GM19468 (cell line): ENCODE measurements around the gene SIM2.

Experiments
- ATAC-seq: cut with Tn5 transposase; IDR thresholded peaks from one replicate; pipeline ENCODE4 v1.9.1; 2021; ENCODE audit warnings: mild to moderate bottlenecking, moderate library complexity, moderate number of reproducible peaks; ENCODE audit not compliant: unreplicated experiment; ENCODE audit errors: extremely low read depth

The SIM2 gene

DNA sequence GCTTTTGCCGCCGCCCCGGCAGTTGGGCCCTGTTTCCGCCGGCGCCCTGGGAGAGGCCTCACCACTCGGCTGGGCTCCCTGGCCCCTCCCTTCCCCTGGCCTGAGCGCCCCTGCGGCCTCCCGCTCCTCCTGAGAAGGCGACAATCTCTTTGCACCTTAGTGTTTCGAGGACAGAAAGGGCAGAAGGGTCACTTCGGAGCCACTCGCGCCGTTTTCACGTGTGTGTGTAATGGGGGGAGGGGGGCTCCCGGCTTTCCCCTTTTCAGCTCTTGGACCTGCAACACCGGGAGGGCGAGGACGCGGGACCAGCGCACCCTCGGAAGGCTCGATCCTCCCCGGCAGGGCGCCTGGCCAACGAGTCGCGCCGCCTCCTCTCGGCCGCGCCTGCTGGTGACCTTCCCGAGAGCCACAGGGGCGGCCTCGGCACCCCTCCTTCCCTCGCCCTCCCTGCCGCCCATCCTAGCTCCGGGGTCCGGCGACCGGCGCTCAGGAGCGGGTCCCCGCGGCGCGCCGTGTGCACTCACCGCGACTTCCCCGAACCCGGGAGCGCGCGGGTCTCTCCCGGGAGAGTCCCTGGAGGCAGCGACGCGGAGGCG, 432 bp upstream of the SIM2 start:
- no peak for ATAC-seq

DNA sequence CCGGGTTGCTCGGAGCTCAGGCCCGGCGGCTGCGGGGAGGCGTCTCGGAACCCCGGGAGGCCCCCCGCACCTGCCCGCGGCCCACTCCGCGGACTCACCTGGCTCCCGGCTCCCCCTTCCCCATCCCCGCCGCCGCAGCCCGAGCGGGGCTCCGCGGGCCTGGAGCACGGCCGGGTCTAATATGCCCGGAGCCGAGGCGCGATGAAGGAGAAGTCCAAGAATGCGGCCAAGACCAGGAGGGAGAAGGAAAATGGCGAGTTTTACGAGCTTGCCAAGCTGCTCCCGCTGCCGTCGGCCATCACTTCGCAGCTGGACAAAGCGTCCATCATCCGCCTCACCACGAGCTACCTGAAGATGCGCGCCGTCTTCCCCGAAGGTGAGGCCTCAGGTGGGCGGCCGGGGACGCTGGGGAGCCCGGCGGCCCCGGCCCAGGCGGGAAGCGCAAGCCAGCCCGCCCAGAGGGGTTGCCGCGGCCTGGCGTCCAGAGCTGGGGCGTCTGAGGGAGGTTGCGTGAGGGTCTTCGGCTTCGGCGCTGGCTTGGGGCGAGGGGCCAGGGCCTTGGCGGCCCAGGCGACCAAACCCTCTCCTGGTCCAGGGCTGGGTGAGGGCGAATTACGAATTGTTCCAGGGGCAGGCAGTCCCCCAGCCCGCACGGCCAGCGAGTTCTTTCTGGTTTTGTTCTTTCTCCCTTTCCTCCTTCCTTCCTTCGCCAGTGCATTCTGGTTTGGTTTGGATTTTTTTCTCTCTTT, 805 bp downstream of the SIM2 start:
- ATAC-seq: no peak

DNA sequence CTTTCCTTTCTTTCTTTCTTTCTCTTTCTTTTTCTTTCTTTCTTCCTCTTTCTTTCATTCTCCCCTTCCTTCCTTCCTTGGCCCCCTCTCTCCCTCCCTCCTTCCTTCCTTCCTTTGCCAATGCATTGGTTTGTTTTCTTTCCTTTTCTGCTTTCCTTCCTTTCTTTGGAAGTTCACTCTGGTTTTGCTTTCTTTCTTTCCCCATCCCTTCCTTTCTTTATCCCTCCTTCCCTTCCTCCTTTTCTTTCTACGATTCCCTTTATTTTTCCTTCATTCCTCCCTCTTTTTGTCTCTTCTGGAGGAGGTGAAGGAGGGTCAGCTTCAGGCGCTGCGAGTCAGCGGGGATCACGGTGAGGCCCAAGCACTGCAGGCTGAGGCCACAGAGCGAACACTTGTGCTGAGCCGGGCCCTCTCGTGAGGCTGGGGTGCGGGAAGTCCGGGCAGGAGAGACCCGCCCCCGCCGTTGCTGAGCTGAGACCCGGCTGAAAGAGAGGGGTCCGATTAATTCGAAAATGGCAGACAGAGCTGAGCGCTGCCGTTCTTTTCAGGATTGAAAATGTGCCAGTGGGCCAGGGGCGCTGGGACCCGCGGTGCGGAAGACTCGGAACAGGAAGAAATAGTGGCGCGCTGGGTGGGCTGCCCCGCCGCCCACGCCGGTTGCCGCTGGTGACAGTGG, 1.5 kb downstream of the SIM2 start:
- no peak for ATAC-seq

DNA sequence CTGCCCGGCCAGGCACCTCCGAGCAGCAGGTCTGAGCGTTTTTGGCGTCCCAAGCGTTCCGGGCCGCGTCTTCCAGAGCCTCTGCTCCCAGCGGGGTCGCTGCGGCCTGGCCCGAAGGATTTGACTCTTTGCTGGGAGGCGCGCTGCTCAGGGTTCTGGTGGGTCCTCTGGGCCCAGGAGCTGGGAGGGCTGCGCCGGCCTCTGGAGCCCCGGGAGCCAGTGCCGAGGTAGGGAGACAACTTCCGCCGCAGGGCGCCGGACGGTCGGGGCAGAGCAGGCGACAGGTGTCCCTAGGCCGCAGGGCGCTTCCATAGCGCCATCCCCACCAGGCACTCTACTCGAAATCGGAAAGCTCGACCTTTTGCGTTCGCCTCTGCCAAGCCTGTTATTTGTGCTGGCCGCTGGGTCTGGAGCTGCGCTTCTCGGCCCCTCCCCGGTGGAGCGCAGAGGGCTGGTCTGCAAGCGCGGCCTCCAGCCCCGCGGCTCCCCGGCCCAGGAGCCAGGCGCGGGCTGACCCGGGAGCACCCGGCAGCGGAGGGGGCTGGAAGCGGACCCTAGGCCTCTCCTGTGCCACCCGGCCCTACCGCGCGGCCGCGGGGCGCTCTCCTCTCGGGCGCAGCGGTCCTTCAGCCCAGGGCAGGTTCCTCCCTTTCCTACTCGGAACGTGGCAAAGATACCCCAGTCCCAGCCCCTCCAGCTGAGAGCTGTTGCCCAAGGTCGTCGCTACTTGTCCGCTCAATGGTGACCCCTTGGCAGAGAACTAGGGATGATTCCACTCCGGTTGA, 2.2 kb downstream of the SIM2 start:
- ATAC-seq: no peak

DNA sequence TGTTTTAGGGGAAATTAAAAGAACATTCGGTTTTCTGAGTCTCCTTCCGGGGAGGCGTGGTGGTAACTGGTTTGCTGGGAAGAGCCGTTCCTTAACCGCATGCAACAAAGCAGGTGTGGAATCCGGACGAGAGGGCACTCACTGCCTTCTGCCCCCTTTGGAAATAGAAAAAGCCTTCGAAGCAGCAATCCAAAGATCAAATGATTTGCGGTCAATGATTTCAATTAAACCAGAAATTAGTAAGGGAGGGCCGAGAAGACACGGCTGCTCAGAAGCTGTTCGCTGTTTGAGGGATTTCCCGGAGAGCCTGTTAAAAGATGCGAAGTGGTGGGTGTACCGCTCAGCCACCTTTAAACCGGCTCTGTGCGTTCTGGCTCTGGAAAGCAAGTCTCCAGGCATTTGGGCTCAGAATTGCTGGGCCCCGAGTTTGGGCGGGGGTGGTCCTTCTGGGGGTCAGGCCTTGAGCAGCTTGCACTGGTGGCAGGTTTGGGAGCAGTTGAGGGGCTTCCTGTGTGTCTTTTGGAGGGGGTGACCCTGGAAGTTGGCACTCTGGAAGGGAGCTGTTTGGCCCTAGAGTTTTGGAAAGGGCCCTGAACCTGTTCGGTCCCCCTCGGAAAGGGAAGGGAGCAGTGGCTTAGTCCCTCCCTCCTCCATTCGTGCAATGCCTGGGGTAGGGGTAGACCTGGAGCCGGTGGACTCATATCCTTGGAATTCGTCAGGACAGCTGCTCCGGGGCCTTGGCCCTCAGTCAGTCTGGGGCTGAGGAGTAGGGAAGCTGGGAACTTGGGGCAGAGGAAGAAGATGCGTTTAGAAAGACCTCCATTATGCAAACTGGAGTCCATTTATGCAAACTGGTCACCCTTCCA, 3.1 kb downstream of the SIM2 start:
- no peak for ATAC-seq

DNA sequence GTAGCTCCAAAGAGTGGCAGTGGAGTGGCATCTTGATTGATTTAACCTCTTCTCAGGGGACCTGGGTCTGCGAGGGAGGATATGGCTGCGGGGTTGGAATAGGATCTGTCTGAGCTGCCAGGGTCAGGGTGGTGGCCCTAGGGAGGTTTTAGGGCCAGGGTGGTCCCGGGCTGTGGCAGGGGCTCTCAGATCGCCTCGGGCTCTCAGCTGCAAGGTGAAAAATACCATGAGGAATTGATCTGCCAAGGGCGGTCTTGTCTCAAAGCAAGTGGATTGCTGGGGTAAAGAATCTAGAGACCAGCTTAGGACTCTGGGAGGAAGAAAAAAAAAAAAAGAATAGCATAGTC, 3.7 kb downstream of the SIM2 start:
- no peak for ATAC-seq

DNA sequence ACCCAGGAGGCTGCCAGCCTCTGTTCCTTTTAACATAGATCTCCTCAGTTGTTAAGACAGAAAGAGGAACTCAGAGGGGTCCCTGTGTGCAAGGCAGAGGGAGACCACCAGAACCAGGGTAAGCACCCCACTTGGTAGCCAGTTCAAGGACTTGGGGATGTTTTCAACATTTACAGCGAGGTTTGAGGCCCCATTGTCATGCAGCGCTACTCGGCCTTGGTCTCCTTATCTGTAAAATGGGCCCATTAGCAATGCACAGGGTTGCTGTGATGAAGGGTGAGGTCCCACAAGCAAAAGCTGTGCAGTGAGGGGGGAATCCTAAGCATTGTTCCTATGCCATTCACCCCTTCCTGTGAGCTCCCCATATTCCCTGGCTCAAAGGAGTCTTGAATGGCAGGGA, 4.2 kb downstream of the SIM2 start:
- no peak for ATAC-seq

DNA sequence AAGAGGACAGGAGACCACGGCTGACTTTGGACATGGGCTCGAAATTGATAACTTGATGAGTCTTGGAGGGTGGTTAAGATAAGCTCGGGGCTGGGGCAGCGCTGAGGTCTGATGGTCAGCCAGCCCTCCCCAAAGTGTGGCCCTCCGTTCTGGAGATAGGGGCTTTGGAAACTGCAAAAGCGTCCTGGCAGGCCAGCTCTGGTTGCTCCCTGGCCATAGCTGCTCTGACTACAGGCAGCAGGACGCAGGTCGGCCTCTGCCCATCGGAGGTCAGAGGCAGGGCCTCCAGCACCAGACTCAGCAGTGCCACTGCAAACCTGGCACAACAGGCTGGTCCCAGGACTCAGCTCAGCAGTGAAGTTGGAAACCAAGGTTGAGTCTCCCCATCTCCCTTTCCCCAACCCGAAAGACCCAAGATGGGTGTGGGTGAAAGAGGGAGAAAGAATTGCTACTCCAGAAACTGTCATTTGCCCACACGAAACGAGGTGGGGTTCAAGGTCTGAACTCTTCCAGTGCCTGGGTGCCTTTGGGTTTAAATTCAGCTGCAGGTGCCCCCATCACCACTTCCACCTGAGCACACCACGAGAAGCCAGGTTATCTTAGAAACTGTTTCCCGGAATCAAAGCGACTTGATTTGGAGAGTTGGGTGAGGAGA, 4.8 kb downstream of the SIM2 start:
- no peak for ATAC-seq

DNA sequence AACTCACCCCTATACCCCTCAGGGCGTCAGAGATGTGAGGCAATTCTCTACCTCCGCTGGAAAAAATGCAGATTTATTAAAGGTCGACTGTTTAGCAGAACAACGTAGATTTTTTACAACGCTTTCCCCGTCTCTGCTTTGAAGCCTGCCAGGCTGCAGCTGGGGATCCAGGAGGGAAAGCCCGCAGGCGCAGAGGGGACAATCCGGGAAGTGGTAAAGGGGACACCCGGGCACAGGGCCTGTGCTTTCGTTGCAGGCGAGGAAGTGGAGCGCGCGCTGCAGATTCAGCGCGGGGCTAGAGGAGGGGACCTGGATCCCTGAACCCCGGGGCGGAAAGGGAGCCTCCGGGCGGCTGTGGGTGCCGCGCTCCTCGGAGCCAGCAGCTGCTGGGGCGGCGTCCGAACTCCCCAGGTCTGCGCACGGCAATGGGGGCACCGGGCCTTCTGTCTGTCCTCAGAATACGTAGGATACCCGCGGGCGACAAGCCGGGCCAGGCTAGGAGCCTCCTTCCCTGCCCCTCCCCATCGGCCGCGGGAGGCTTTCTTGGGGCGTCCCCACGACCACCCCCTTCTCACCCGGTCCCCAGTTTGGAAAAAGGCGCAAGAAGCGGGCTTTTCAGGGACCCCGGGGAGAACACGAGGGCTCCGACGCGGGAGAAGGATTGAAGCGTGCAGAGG, 5.5 kb downstream of the SIM2 start:
- ATAC-seq: no peak

DNA sequence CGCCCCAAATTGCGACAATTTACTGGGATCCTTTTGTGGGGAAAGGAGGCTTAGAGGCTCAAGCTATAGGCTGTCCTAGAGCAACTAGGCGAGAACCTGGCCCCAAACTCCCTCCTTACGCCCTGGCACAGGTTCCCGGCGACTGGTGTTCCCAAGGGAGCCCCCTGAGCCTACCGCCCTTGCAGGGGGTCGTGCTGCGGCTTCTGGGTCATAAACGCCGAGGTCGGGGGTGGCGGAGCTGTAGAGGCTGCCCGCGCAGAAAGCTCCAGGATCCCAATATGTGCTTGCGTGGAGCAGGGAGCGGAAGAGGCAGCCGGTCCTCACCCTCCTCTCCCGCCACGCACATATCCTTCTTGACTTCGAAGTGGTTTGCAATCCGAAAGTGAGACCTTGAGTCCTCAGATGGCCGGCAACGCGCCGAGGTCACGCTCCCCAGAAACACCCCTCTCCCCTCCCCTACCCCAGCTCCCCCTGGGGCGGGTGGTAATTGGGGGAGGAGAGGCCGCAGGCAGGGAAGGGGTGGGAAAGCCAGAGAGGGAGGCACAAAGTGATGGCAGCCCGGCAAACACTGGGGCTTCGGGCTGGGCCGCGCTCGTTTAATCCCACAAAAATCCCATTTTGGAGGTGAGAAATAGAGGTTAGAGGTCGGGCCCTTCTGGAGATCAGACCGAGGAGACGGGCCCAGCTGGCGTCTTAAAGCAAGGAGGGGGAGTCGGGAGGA, 6.2 kb downstream of the SIM2 start:
- ATAC-seq: no peak

DNA sequence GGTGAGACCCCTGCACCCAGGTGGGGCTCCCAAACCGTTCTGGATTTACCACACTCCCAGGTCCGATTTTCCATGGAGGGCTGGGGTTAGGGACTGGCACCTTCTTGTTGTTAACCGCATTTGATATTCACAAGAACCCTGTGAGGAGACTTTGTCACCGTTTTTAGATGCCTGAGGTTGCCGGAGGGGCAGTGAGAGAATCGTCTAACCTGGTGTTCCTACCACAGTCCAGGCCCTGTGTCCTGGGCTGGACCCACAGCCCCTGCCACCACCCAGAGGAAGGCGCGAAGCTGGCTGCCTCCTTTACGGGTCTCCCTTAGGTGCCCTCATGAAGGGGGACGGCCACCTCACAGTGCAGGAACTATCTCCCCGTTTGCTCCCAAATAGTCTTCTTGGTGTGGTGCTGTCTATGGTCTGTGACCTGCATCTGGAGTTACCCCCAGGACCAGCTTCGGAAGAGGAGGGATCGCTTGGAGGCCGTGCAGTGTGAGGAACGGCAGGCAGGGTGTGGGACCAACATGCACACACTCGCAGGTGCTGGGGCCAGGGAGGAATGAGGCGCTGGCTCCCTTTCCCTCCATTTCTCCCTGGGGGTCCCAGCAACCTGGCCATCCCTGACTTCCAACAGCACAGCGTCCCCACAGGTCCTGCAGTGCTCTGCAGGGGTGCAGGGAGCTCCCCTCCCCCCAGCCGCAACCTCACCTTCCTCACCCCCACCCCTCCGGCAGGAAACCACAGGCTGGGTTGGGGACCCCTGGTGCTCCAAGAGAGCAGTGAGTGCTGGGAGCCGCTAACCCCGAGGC, 7.0 kb downstream of the SIM2 start:
- no peak for ATAC-seq

DNA sequence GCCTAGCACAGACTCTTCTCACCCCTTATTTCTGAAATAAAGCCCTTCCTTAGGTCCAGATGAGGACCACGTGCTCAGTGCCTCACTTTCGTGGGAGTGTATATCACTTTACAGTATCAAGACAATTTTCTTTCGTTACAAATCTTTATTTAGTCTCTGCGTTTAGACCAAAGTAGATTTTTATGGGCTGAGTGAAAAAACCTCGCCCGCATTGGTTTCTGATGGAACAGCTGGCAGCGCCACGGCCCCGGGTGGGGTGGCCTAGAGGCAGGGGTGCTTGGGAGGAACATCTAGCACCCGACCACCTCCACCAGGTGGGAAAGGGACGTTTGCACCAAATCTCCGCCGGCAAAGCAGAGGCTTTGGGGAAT, 7.6 kb downstream of the SIM2 start:
- no peak for ATAC-seq

DNA sequence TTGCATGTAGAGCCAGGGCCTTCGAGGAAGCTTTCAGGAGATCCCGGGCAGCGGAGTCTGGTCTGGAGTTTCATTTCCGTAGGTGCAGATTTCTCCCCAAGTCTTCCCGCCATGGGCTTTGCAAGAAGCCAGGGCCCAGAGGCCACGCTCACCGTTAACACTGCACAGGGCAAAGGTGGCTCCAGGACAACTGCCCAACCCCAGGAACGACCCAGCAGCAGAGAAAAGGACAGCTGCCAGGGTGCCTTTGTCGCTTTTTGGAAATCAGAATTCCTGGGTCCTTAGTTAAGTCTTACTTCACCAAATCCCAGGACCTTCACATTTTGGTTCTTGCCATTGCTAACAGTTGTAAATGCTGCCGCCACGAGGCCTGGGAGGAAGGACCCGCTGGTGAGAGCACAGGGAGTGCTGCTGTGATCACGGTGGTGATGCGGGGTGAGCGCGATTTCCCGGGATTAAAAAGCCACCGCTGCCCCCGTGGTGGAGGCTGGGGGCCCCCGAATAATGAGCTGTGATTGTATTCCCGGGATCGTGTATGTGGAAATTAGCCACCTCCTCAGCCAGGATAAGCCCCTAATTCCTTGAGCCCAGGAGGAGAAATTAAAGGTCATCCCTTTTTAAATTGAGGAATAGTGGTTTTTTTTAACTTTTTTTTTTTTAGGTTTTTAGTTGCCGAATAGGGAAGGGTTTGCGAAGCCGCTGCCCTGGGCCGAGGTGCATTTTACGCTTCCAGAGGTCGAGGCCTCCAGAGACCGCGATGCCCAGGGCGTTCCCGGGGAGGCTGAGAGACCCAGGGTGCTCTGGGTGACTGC, 8.2 kb downstream of the SIM2 start:
- ATAC-seq: no peak

DNA sequence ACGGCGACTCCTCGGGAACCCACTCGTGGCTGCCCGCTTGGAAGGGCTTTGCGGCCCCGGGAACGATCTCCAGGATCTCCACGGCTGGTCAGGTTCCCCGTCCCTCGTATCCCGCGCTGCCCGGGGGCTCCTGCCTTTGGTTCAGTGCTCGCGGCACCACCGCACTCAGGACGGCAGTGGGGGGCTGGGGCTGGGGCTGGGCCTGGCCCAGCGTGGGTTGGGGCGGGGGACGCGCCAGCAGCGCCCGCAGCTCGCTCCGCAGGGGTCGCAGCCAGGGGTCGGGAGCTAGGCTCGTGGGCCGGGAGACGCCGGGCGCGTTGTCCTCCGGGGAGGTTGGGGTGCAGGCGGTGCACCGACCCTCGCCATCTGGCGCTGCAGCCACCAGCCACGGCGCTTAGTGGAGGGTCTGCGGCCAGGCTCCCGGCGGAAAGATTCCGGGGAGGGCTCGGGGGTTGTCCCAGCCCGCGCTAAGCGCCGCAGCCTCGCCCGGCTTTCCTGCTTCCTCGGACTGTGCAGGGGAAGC, 8.9 kb downstream of the SIM2 start:
- ATAC-seq: no peak

DNA sequence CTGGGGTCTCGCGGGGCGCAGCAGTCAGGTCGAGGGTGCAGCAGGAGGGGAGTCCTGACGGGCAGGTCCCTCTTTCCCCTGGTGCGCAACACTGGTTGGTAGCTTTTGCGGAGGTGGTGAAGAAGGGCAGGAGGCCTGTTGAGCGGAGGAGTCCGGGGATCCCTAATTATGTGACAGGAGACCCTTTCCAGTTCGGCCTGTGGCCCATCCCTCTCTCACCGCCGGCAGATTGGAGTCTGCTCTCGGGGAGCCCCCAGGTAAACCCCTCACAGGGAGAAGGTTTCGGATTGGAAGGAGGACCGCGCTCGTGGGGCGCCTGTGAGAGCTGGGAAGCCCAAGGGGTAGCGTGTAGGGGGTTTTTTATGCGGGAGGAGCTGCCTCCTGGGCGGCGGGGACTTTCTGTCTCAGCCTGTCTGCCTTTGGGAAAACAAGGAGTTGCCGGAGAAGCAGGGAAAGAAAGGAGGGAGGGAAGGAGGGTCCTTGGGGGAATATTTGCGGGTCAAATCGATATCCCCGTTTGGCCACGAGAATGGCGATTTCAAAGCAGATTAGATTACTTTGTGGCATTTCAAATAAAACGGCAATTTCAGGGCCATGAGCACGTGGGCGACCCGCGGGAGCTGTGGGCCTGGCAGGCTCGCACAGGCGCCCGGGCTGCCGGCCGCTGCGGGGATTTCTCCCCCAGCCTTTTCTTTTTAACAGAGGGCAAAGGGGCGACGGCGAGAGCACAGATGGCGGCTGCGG, 9.5 kb downstream of the SIM2 start:
- ATAC-seq: no peak
